Measurements from ENCODE around the gene CDH4. TPM values are rescaled to one million over a fixed set of nuclear protein-coding genes. Genes with fewer than 3 reads are reported as not detected.

CDH4 gene
- total and polyA plus RNA-seq, 2 of the 13 experiments (the other 11 are each of a cell fraction or from before 2014, with no cell fraction given), result not detected

- in situ Hi-C loops (cut with HindIII; ENCODE audit: extremely low pct_ligation_motif_present, low pct_unique_long_range_greater_than_20kb) (no loop called here), intact Hi-C loops (cut with micrococcal nuclease; ENCODE audit: unreplicated experiment) (no loop called here)
- Histone ChIP-seq H3K27me3 (ENCODE audit: control insufficient read depth in 1 of 2, insufficient read depth in 2 of 2, low read length in 2 of 2) (peaks cover 0 to 6% of the 10 kb centered on the region in 2 experiments; a peak in 1 of 5 replicates), H3K79me2 (ENCODE audit: insufficient read depth, low read length) (no peaks in the 10 kb centered on the region), H3K27ac (ENCODE audit: extremely low read length, insufficient read depth, low read length) (no peak overlapping the region), H3K4me3 (replicated peaks in 1 of 3; ENCODE audit: insufficient read depth in 1 of 3, low read depth in 2 of 3, low read length in 3 of 3) (no peak overlapping the region), H3K4me1 (ENCODE audit: insufficient read depth, low read length) (no peaks in the 10 kb centered on the region), H3K9ac (ENCODE audit: insufficient read depth, low read depth, low read length) (no peak overlapping the region), H2AFZ (ENCODE audit: low read length) (no peak overlapping the region), H3K36me3 (replicated peaks in 1 of 2; ENCODE audit: control insufficient read depth in 1 of 2, insufficient read depth in 2 of 2, low read length in 2 of 2) (no peaks in the 10 kb centered on the region), H3K4me2 (ENCODE audit: low read depth, low read length) (no peak overlapping the region), H3K9me3 (ENCODE audit: low read length) (no peaks in the 10 kb centered on the region), H4K20me1 (ENCODE audit: insufficient read depth, low read length) (no peaks in the 10 kb centered on the region)
- ChIA-PET POLR2A (no interaction called here), CTCF (ENCODE audit: low intra/inter-chr PET ratio, low total read pairs) (no interaction called here)
- DNase-seq (ENCODE audit: low spot score) (no peak), FAIRE-seq (no peak), ATAC-seq (no peak)
- TF ChIP-seq SRSF4 (IDR thresholded peaks at IDR 0.05; ENCODE audit: low read depth, low read length, poor library complexity, severe bottlenecking) (no peak), ZNF329 (CRISPR knock-in tag; IDR thresholded peaks at IDR 0.05; ENCODE audit: low read depth) (0 out of 2 replicates have a peak, but pooled peaks have one; percentile 67)
- WGBS (ENCODE audit: low lambda C conversion rate), result 4% methylated on average over 2 of the region's 3 CpGs
- BruUV-seq (replicated peaks), result no TSS peak
Observed at GRCh38 chr20:61482901-61483300, 230.8 kb downstream of the CDH4 start.

- intact Hi-C loops (cut with micrococcal nuclease; ENCODE audit: unreplicated experiment) (no loop called here), in situ Hi-C loops (cut with HindIII; ENCODE audit: extremely low pct_ligation_motif_present, low pct_unique_long_range_greater_than_20kb) (no loop called here)
- no peaks in the 10 kb centered on the region for H4K20me1 ChIP-seq (ENCODE audit: insufficient read depth, low read length)
- ChIA-PET POLR2A (no interaction called here), CTCF (ENCODE audit: low intra/inter-chr PET ratio, low total read pairs) (no interaction called here)
- TF ChIP-seq ZNF546 (CRISPR knock-in tag; conservative IDR thresholded peaks at IDR 0.05) (no peak), IKZF5 (CRISPR knock-in tag; IDR thresholded peaks at IDR 0.05) (no peak), MAFF (IDR thresholded peaks at IDR 0.05; ENCODE audit: low read depth, low read length) (peak; percentile 43), ZFP36 (IDR thresholded peaks at IDR 0.05; ENCODE audit: borderline replicate concordance, low read depth, low read length, partially characterized antibody) (no peak), MTA1 (CRISPR knock-in tag; IDR thresholded peaks at IDR 0.05; ENCODE audit: borderline replicate concordance) (no peak), ZNF333 (CRISPR knock-in tag; IDR thresholded peaks at IDR 0.05; ENCODE audit: borderline replicate concordance) (no peak), MAFK (conservative IDR thresholded peaks at IDR 0.05 in 1 of 2, IDR thresholded peaks at IDR 0.05 in 1 of 2; ENCODE audit: low read length in 2 of 2) (peak; percentile 56 to 59; a peak in 2 of 4 replicates), ZIK1 (CRISPR knock-in tag; IDR thresholded peaks at IDR 0.05; ENCODE audit: borderline replicate concordance, low read depth) (no peak)
- no peak overlapping the region for H3K4me3 ChIP-seq (replicated peaks in 1 of 3; ENCODE audit: insufficient read depth in 1 of 3, low read depth in 2 of 3, low read length in 3 of 3)
- no TSS peak for BruUV-seq (replicated peaks)
- no peak for DNase-seq (ENCODE audit: low spot score)
- no peaks in the 10 kb centered on the region for H3K79me2 ChIP-seq (ENCODE audit: insufficient read depth, low read length)
- H3K4me2 ChIP-seq (ENCODE audit: low read depth, low read length), result no peak overlapping the region
- H3K4me1 ChIP-seq (ENCODE audit: insufficient read depth, low read length), result no peaks in the 10 kb centered on the region
- 16% methylated on average over 16 of the region's 16 CpGs for WGBS (ENCODE audit: low lambda C conversion rate)
- no peak overlapping the region for H3K9ac ChIP-seq (ENCODE audit: insufficient read depth, low read depth, low read length)
- no peaks in the 10 kb centered on the region for H3K9me3 ChIP-seq (ENCODE audit: low read length)
- H2AFZ ChIP-seq (ENCODE audit: low read length), result no peak overlapping the region
- no peak for ATAC-seq
- no peaks in the 10 kb centered on the region for H3K36me3 ChIP-seq (replicated peaks in 1 of 2; ENCODE audit: control insufficient read depth in 1 of 2, insufficient read depth in 2 of 2, low read length in 2 of 2)
- no peak for FAIRE-seq
- no peak overlapping the region for H3K27ac ChIP-seq (ENCODE audit: extremely low read length, insufficient read depth, low read length)
- no peaks in the 10 kb centered on the region; a peak in 1 of 5 replicates for H3K27me3 ChIP-seq (ENCODE audit: control insufficient read depth in 1 of 2, insufficient read depth in 2 of 2, low read length in 2 of 2)
Observed at GRCh38 chr20:61483336-61484067, 231.4 kb downstream of the CDH4 start.

Measured in HepG2 (cell line).